Hepatocyte (in vitro differentiated cells): ENCODE results near the gene PYHIN1.

Experiments used
- EZH2 ChIP-seq: fragments of 200-600 bp; sonication (generic); IDR thresholded peaks from 2 replicates; pipeline ENCODE4 v1.6.1; 2016; ENCODE audit warnings: antibody characterized with exemption, mild to moderate bottlenecking, borderline replicate concordance
- TF ChIP-seq, protein P1 (sequence below): fragments of 200-600 bp; sonication (generic); IDR thresholded peaks from 2 replicates; pipeline ENCODE4 v1.5.1; 2016; ENCODE audit warnings: antibody characterized with exemption, mild to moderate bottlenecking; ENCODE audit not compliant: poor library complexity

DNA sequence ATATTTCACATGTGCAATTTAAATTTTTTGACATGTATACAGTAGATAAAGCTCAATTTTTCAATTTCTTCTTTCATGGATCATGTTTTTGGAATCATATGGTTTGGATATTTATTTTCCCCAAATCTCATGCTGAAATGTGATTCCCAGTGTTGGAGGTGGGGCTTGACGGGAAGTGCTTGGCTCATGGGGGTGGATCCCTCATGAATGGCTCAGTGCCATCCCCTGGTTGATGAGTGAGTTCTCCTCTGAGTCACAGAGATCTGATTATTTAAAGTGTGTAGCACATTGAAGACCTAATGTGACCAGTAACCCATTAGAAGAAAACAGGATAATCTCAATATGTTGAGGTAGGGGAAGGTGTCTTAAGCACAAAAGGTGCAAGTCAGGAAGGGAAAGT lies 69.3 kb downstream of the PYHIN1 start:
- TF ChIP-seq, protein P1, sequence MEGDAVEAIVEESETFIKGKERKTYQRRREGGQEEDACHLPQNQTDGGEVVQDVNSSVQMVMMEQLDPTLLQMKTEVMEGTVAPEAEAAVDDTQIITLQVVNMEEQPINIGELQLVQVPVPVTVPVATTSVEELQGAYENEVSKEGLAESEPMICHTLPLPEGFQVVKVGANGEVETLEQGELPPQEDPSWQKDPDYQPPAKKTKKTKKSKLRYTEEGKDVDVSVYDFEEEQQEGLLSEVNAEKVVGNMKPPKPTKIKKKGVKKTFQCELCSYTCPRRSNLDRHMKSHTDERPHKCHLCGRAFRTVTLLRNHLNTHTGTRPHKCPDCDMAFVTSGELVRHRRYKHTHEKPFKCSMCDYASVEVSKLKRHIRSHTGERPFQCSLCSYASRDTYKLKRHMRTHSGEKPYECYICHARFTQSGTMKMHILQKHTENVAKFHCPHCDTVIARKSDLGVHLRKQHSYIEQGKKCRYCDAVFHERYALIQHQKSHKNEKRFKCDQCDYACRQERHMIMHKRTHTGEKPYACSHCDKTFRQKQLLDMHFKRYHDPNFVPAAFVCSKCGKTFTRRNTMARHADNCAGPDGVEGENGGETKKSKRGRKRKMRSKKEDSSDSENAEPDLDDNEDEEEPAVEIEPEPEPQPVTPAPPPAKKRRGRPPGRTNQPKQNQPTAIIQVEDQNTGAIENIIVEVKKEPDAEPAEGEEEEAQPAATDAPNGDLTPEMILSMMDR = no peak
- no peak for TF ChIP-seq EZH2
